HCT116 (cell line): ENCODE measurements around the gene PDE6B.

Experiments used
- ELF1 ChIP-seq: IDR thresholded peaks from 2 replicates; pipeline ENCODE4 v1.6.1; 2012; ENCODE audit warnings: low read depth, borderline replicate concordance
- EZH2 ChIP-seq: fragments of 200-600 bp; sonication (generic); IDR thresholded peaks from 2 replicates; pipeline ENCODE4 v1.6.1; 2017; ENCODE audit warnings: antibody characterized with exemption, mixed run types
- EZH2phosphoT487 ChIP-seq: fragments of 200-600 bp; IDR thresholded peaks from 2 replicates; pipeline ENCODE4 v1.6.1; 2018; ENCODE audit warnings: antibody characterized with exemption, borderline replicate concordance
- POLR2A ChIP-seq: IDR thresholded peaks from 2 replicates; pipeline ENCODE4 v1.7.0; 2011; ENCODE audit warnings: borderline replicate concordance; ENCODE audit not compliant: insufficient read depth, insufficient read length; ENCODE audit errors: extremely low read depth
- RAD21 ChIP-seq: IDR thresholded peaks from 2 replicates; pipeline ENCODE4 v1.6.1; 2012; ENCODE audit warnings: low read depth, mild to moderate bottlenecking
- SIN3A ChIP-seq: IDR thresholded peaks from 2 replicates; pipeline ENCODE4 v1.6.1; 2012; ENCODE audit warnings: low read depth
- SP1 ChIP-seq: IDR thresholded peaks from 2 replicates; pipeline ENCODE4 v1.6.1; 2012; ENCODE audit warnings: low read depth
- YY1 ChIP-seq: IDR thresholded peaks from 2 replicates; pipeline ENCODE4 v1.6.1; 2011; ENCODE audit warnings: low read length, low read depth, moderate library complexity, mild to moderate bottlenecking; ENCODE audit not compliant: insufficient replicate concordance; ENCODE audit errors: extremely low read depth
- ZFX ChIP-seq: fragments of 450-650 bp; IDR thresholded peaks from 2 replicates; pipeline ENCODE4 v1.6.1; 2017
- ZNF274 ChIP-seq: fragments of 200-500 bp; sonication (Bioruptor generic); IDR thresholded peaks from 2 replicates; pipeline ENCODE4 v1.6.1; 2014; ENCODE audit warnings: mild to moderate bottlenecking, low read depth, low read length, inconsistent platforms
- TF ChIP-seq, protein P1 (sequence below), 3 experiments: fragments of 200-600 bp in 1 of 3; sonication (generic) in 1 of 3; IDR thresholded peaks in 2 of 3; conservative IDR thresholded peaks in 1 of 3; 2 replicates each; pipeline ENCODE4 v1.5.1; 2012 to 2017; ENCODE audit warnings: low read depth in 2 of 3, low read length in 2 of 3, antibody characterized with exemption in 1 of 3, borderline replicate concordance in 1 of 3, control low read depth in 1 of 3, mild to moderate bottlenecking in 1 of 3, mixed read lengths in 1 of 3, mixed run types in 1 of 3, moderate library complexity in 1 of 3; ENCODE audit not compliant: insufficient read depth in 1 of 3
- TF ChIP-seq, protein P2 (sequence below): IDR thresholded peaks from 2 replicates; pipeline ENCODE4 v1.6.1; 2012; ENCODE audit warnings: low read depth
- TF ChIP-seq, protein P3 (sequence below): IDR thresholded peaks from 2 replicates; pipeline ENCODE4 v1.6.1; 2011; ENCODE audit warnings: mild to moderate bottlenecking, low read length, moderate library complexity; ENCODE audit not compliant: insufficient replicate concordance; ENCODE audit errors: extremely low read depth

DNA sequence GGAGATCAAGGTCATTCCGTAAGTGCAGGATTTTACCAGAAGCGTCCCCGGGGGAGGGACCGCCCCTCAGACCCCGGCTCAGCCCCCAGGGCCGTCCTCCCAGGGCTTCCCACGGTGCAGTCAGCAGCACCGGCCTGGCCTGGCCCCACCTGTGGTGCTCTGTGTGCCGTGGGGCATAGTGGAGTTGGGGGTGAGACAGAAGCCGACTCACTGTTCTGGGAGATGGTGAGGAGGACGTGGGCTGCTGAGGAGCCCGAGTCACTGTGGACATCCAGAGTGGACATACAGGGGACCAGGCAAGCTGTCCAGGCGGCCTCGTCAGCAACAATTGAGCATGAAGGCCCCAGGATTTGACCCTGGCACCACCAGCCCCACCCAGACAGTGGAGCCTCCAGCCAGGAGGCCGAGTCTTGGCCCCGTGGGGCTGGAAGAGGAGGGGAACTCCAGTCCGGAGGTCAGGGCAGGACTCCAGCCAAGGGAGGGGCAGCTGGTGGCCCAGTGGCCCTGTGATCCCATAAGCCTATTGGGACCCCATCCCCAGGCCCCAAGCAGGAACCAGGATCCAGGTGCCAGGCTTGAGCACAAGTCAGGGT, 29.6 kb downstream of the PDE6B start:
- TF ChIP-seq YY1 (no peak), EZH2phosphoT487 (no peak), ZNF274 (no peak), RAD21 (no peak), POLR2A (no peak), ELF1 (no peak), SP1 (no peak), EZH2 (no peak), ZFX (no peak), SIN3A (no peak)
- TF ChIP-seq, protein P1, sequence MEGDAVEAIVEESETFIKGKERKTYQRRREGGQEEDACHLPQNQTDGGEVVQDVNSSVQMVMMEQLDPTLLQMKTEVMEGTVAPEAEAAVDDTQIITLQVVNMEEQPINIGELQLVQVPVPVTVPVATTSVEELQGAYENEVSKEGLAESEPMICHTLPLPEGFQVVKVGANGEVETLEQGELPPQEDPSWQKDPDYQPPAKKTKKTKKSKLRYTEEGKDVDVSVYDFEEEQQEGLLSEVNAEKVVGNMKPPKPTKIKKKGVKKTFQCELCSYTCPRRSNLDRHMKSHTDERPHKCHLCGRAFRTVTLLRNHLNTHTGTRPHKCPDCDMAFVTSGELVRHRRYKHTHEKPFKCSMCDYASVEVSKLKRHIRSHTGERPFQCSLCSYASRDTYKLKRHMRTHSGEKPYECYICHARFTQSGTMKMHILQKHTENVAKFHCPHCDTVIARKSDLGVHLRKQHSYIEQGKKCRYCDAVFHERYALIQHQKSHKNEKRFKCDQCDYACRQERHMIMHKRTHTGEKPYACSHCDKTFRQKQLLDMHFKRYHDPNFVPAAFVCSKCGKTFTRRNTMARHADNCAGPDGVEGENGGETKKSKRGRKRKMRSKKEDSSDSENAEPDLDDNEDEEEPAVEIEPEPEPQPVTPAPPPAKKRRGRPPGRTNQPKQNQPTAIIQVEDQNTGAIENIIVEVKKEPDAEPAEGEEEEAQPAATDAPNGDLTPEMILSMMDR (IDR thresholded peaks at IDR 0.05 in 2 of 3, conservative IDR thresholded peaks at IDR 0.05 in 1 of 3; ENCODE audit: borderline replicate concordance in 1 of 3, insufficient read depth in 1 of 3, low read depth in 2 of 3, low read length in 2 of 3): no peak
- TF ChIP-seq, protein P2, sequence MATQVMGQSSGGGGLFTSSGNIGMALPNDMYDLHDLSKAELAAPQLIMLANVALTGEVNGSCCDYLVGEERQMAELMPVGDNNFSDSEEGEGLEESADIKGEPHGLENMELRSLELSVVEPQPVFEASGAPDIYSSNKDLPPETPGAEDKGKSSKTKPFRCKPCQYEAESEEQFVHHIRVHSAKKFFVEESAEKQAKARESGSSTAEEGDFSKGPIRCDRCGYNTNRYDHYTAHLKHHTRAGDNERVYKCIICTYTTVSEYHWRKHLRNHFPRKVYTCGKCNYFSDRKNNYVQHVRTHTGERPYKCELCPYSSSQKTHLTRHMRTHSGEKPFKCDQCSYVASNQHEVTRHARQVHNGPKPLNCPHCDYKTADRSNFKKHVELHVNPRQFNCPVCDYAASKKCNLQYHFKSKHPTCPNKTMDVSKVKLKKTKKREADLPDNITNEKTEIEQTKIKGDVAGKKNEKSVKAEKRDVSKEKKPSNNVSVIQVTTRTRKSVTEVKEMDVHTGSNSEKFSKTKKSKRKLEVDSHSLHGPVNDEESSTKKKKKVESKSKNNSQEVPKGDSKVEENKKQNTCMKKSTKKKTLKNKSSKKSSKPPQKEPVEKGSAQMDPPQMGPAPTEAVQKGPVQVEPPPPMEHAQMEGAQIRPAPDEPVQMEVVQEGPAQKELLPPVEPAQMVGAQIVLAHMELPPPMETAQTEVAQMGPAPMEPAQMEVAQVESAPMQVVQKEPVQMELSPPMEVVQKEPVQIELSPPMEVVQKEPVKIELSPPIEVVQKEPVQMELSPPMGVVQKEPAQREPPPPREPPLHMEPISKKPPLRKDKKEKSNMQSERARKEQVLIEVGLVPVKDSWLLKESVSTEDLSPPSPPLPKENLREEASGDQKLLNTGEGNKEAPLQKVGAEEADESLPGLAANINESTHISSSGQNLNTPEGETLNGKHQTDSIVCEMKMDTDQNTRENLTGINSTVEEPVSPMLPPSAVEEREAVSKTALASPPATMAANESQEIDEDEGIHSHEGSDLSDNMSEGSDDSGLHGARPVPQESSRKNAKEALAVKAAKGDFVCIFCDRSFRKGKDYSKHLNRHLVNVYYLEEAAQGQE: no peak
- TF ChIP-seq, protein P3, sequence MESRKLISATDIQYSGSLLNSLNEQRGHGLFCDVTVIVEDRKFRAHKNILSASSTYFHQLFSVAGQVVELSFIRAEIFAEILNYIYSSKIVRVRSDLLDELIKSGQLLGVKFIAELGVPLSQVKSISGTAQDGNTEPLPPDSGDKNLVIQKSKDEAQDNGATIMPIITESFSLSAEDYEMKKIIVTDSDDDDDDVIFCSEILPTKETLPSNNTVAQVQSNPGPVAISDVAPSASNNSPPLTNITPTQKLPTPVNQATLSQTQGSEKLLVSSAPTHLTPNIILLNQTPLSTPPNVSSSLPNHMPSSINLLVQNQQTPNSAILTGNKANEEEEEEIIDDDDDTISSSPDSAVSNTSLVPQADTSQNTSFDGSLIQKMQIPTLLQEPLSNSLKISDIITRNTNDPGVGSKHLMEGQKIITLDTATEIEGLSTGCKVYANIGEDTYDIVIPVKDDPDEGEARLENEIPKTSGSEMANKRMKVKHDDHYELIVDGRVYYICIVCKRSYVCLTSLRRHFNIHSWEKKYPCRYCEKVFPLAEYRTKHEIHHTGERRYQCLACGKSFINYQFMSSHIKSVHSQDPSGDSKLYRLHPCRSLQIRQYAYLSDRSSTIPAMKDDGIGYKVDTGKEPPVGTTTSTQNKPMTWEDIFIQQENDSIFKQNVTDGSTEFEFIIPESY: no peak
